ENCODE data around the gene NPL.

The NPL gene

GRCh38 chr1:182786223-182786994, 3.2 kb upstream of the NPL start:
- no peak for DNase-seq (ENCODE audit: insufficient read length, low spot score)
- peak; percentile 84 for TF ChIP-seq CTCF (IDR thresholded peaks at IDR 0.05; ENCODE audit: insufficient read depth, missing control alignments)
- FAIRE-seq = peak; percentile 53

GRCh38 chr1:182786995-182787324, 2.6 kb upstream of the NPL start:
- DNase-seq (ENCODE audit: insufficient read length, low spot score) = no peak
- FAIRE-seq = no peak
- no peak for TF ChIP-seq CTCF (IDR thresholded peaks at IDR 0.05; ENCODE audit: insufficient read depth, missing control alignments)

GRCh38 chr1:182791281-182792179, 2.0 kb downstream of the NPL start:
- peak; percentile 89 for FAIRE-seq
- no peak for TF ChIP-seq CTCF (IDR thresholded peaks at IDR 0.05; ENCODE audit: insufficient read depth, missing control alignments)
- DNase-seq (ENCODE audit: insufficient read length, low spot score) = no peak

GRCh38 chr1:182794091-182794490, 4.5 kb downstream of the NPL start:
- DNase-seq (ENCODE audit: insufficient read length, low spot score) = no peak
- no peak for FAIRE-seq
- TF ChIP-seq CTCF (IDR thresholded peaks at IDR 0.05; ENCODE audit: insufficient read depth, missing control alignments) = no peak

GRCh38 chr1:182794676-182795201, 5.2 kb downstream of the NPL start:
- TF ChIP-seq CTCF (IDR thresholded peaks at IDR 0.05; ENCODE audit: insufficient read depth, missing control alignments) = no peak
- FAIRE-seq (no peak), DNase-seq (ENCODE audit: insufficient read length, low spot score) (no peak)

- no peak for TF ChIP-seq CTCF (IDR thresholded peaks at IDR 0.05; ENCODE audit: insufficient read depth, missing control alignments)
- no peak for DNase-seq (ENCODE audit: insufficient read length, low spot score)
- peak; percentile 79 for FAIRE-seq
Measured at GRCh38 chr1:182795563-182796228, 6.1 kb downstream of the NPL start.

Data from D721Med (cell line).